HUES64 (cell line): ENCODE results near the gene DTD1.
A peak's percentile ranks its signal among the peaks of the same experiment; 100 is the strongest.

Experiments
- H3K27ac ChIP-seq: 2 replicates; pipeline ENCODE4 v1.7.0; 2013; ENCODE audit warnings: low read depth, low read length, inconsistent platforms
- H3K27me3 ChIP-seq: 2 replicates; pipeline ENCODE4 v1.6.1; 2013; ENCODE audit warnings: mild to moderate bottlenecking, low read length; ENCODE audit not compliant: insufficient read depth
- H3K36me3 ChIP-seq: 2 replicates; pipeline ENCODE4 v1.6.1; 2013; ENCODE audit warnings: mild to moderate bottlenecking, low read length; ENCODE audit not compliant: insufficient read depth
- H3K4me1 ChIP-seq: 2 replicates; pipeline ENCODE4 v1.6.1; 2013; ENCODE audit warnings: mild to moderate bottlenecking, low read length, moderate library complexity; ENCODE audit not compliant: insufficient read depth
- H3K4me3 ChIP-seq: 2 replicates; pipeline ENCODE4 v1.5.1; 2013; ENCODE audit warnings: mild to moderate bottlenecking, low read length, moderate library complexity
- H3K9ac ChIP-seq: 2 replicates; pipeline ENCODE4 v1.6.1; 2013; ENCODE audit warnings: mild to moderate bottlenecking, low read depth, low read length
- H3K9me3 ChIP-seq: 2 replicates; pipeline ENCODE4 v1.6.1; 2013; ENCODE audit warnings: low read depth, low read length; ENCODE audit not compliant: insufficient read depth
- WGBS: fragments of 150-250, 120-280 bp; methylation state at CpG from one replicate; pipeline ENCODE4 v1.1.7; 2013; ENCODE audit warnings: missing lambda C conversion rate; 5-methylcytosine and 5-hydroxymethylcytosine counted together

DTD1 gene

DNA sequence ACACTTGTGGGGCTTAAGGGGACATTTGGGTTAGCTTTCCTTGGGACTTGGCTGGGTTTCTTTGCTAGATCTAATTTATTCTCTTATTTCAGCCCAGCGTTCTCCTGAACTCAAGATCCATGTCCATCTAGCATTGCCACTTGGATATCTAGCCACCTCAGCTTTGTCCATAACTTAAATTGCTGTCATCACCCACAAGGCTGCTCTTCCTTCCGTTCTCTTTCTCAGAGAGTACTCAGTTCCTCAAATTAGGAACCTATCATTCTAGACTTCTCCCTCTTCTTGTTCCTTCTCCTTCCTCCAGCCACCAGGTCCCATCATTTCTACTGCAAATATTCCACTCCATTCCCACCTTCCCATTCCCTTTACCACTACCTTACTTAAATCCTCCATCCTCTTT is 16.3 kb upstream of the DTD1 start:
- Histone ChIP-seq H3K4me3 (no peak overlapping the region), H3K4me1 (no peaks in the 10 kb centered on the region; the same call in 1 of the 2 replicates)
- 91% methylated on average over 2 of the region's 2 CpGs for WGBS

GRCh38 chr20:18577942-18578341 is 9.9 kb upstream of the DTD1 start:
- 94% methylated on average over 6 of the region's 6 CpGs for WGBS

More for the DNA sequence above, 16.3 kb upstream of the DTD1 start:
- H3K36me3 ChIP-seq = peaks cover 21% of the 10 kb centered on the region
- H3K27me3 ChIP-seq = no peaks in the 10 kb centered on the region
- H3K9me3 ChIP-seq = no peaks in the 10 kb centered on the region
- no peak overlapping the region for H3K9ac ChIP-seq
- H3K27ac ChIP-seq = no peak overlapping the region

DNA sequence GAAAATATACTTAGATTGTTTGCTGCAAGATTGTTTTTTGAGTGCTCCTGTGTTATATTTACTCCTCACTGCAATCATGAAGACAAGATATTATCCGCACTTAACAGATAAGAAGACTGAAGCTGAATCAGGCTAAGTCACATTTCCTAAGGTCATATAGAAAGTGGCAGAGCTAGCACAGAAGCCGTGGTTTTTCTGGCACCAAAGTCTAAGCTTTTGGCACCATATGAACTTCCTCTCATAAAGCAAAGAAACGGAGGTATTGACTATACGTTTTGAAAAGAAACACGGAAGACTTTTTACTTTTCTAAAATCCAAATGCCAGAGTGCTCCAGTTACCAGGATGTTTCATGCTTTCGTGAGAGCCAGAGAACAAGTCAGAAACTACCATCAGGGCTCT is 9.3 kb upstream of the DTD1 start:
- Histone ChIP-seq H3K4me1 (no peaks in the 10 kb centered on the region), H3K9ac (no peak overlapping the region), H3K27ac (no peak overlapping the region), H3K9me3 (no peaks in the 10 kb centered on the region), H3K36me3 (no peaks in the 10 kb centered on the region), H3K27me3 (no peaks in the 10 kb centered on the region), H3K4me3 (no peak overlapping the region)
- 95% methylated on average over 6 of the region's 6 CpGs for WGBS

More at GRCh38 chr20:18577942-18578341, 9.9 kb upstream of the DTD1 start:
- Histone ChIP-seq H3K9me3 (no peaks in the 10 kb centered on the region), H3K27ac (no peak overlapping the region), H3K4me1 (no peaks in the 10 kb centered on the region), H3K9ac (no peak overlapping the region; the same call in 1 of the 2 replicates), H3K4me3 (no peak overlapping the region), H3K36me3 (no peaks in the 10 kb centered on the region), H3K27me3 (no peaks in the 10 kb centered on the region)

- peaks cover 4% of the 10 kb centered on the region; the same call in 1 of the 2 replicates for H3K4me1 ChIP-seq
- no peaks in the 10 kb centered on the region for H3K9me3 ChIP-seq
- no peaks in the 10 kb centered on the region for H3K27me3 ChIP-seq
- H3K27ac ChIP-seq = no peak overlapping the region
- H3K4me3 ChIP-seq = no peak overlapping the region
- 94% methylated on average over 4 of the region's 4 CpGs for WGBS
- no peak overlapping the region for H3K9ac ChIP-seq
- no peaks in the 10 kb centered on the region for H3K36me3 ChIP-seq
Measured at GRCh38 chr20:18580012-18580411, 7.8 kb upstream of the DTD1 start.

GRCh38 chr20:18585134-18585533 is 2.7 kb upstream of the DTD1 start:
- Histone ChIP-seq H3K4me1 (peaks cover 18% of the 10 kb centered on the region), H3K27me3 (no peaks in the 10 kb centered on the region), H3K9me3 (no peaks in the 10 kb centered on the region), H3K4me3 (no peak overlapping the region), H3K9ac (no peak overlapping the region), H3K36me3 (no peaks in the 10 kb centered on the region), H3K27ac (peak overlapping the region; percentile 67; the same call in 1 of the 2 replicates)
- WGBS = 98% methylated on average over 2 of the region's 2 CpGs

DNA sequence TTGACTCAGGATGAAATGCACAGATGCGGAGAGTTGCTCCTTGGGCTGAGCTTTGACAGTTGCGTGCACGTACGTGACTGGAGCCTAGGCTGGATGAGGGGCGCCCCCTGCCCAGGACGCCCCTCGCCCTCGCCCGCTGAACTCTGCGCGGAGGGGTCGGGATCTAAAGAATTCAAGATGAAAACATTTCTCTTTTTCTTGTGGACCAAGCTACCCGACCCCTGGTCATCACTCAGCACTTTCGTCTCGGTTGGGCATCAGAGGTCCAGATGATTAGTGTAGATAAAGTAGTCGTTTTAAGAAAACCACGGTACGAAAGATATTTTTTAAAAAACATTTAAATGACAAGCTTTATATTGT is 700 bp downstream of the DTD1 start:
- H3K9ac ChIP-seq = peak overlapping the region; percentile 85
- 5% methylated on average over 15 of the region's 18 CpGs for WGBS

GRCh38 chr20:18589941-18590674 is 2.3 kb downstream of the DTD1 start:
- peaks cover 33% of the 10 kb centered on the region for H3K4me1 ChIP-seq

More for the DNA sequence above, 700 bp downstream of the DTD1 start:
- peak overlapping the region; percentile 93 for H3K4me3 ChIP-seq
- no peaks in the 10 kb centered on the region for H3K27me3 ChIP-seq
- H3K27ac ChIP-seq = peak overlapping the region; percentile 77; the same call in 1 of the 2 replicates
- no peaks in the 10 kb centered on the region for H3K9me3 ChIP-seq
- no peaks in the 10 kb centered on the region; the same call in 1 of the 2 replicates for H3K36me3 ChIP-seq
- peaks cover 38% of the 10 kb centered on the region for H3K4me1 ChIP-seq

DNA sequence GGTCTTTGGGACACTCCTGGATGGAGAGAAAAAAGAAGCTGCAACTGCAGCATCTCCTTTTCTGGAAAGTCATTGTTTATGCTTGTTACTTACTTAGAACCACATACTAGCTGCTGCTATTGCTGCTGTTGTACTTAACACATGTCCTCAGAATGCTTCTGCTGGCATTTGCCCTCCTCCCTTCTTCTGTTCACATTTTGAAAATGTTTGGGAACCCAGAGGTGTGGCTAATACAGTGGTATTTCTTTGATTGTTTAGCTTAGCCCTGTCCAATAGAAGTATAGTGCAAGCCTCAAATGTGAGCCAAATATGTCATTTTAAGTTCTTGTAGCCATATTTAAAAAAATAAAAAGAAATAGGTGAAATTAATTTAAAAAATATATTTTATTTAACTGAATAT is 8.4 kb downstream of the DTD1 start:
- Histone ChIP-seq H3K9ac (no peak overlapping the region), H3K4me1 (peaks cover 9% of the 10 kb centered on the region), H3K27ac (no peak overlapping the region), H3K9me3 (no peaks in the 10 kb centered on the region), H3K27me3 (no peaks in the 10 kb centered on the region), H3K4me3 (no peak overlapping the region), H3K36me3 (peaks cover 34% of the 10 kb centered on the region)

More at GRCh38 chr20:18589941-18590674, 2.3 kb downstream of the DTD1 start:
- 90% methylated on average over 7 of the region's 8 CpGs for WGBS
- Histone ChIP-seq H3K36me3 (peaks cover 7% of the 10 kb centered on the region), H3K4me3 (0 out of 2 replicates have a peak overlapping the region, but pooled peaks have one; percentile 93), H3K27me3 (no peaks in the 10 kb centered on the region), H3K27ac (peak overlapping the region; percentile 37; the same call in 1 of the 2 replicates), H3K9me3 (no peaks in the 10 kb centered on the region), H3K9ac (no peak overlapping the region)

DNA sequence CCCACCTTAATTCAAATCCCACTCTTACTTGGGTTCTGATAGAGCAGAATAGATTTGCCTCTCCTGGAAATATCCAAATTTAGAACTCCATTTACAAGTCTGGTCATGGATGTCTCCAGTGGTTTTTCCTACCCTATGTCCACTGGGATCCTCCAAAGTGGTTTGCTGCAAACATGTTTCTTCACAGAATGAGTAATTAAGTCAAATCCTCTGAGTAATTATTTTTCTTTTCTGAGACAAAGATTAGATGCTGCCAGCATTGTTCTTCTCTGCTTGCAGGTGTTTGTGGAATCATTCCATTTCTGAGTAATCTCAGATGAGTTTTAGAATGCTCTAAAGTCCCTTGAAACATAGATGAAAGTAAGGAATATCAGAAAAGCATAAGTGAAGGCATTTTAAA is 21.9 kb downstream of the DTD1 start:
- Histone ChIP-seq H3K27me3 (no peaks in the 10 kb centered on the region), H3K4me3 (no peak overlapping the region), H3K4me1 (no peaks in the 10 kb centered on the region), H3K9me3 (no peaks in the 10 kb centered on the region), H3K27ac (no peak overlapping the region), H3K9ac (no peak overlapping the region), H3K36me3 (0 out of 2 replicates have a peak, but pooled peaks cover 2% of the 10 kb centered on the region)

- Histone ChIP-seq H3K4me1 (no peaks in the 10 kb centered on the region), H3K9me3 (no peaks in the 10 kb centered on the region), H3K9ac (no peak overlapping the region), H3K36me3 (0 out of 2 replicates have a peak, but pooled peaks cover 2% of the 10 kb centered on the region), H3K27me3 (no peaks in the 10 kb centered on the region), H3K27ac (no peak overlapping the region), H3K4me3 (no peak overlapping the region)
- WGBS = 82% methylated on average over 7 of the region's 8 CpGs
Measured at GRCh38 chr20:18611492-18611891, 23.6 kb downstream of the DTD1 start.

- Histone ChIP-seq H3K9ac (no peak overlapping the region), H3K27ac (no peak overlapping the region), H3K36me3 (0 out of 2 replicates have a peak, but pooled peaks cover 2% of the 10 kb centered on the region), H3K27me3 (no peaks in the 10 kb centered on the region), H3K4me1 (no peaks in the 10 kb centered on the region), H3K4me3 (no peak overlapping the region), H3K9me3 (no peaks in the 10 kb centered on the region)
- 93% methylated on average over 1 of the region's 2 CpGs for WGBS
Measured at GRCh38 chr20:18613553-18613952, 25.7 kb downstream of the DTD1 start.
